LNCaP clone FGC (cell line): Measurements from ENCODE around the gene ALLC.

ENCODE experiments used
- DNase-seq: peaks from one replicate; pipeline ENCODE4 v3.0.0-alpha.2; 2011; ENCODE audit warnings: low read depth
- H3K4me3 ChIP-seq: 2 replicates; pipeline ENCODE4 v1.5.1; 2011; ENCODE audit warnings: mild to moderate bottlenecking, low read depth, low read length, control low read depth
- TF ChIP-seq, protein P1 (sequence below): IDR thresholded peaks from 2 replicates; pipeline ENCODE4 v1.5.1; 2012; ENCODE audit warnings: mild to moderate bottlenecking; ENCODE audit not compliant: control insufficient read depth, insufficient read depth; ENCODE audit errors: extremely low read depth

The ALLC gene

DNA sequence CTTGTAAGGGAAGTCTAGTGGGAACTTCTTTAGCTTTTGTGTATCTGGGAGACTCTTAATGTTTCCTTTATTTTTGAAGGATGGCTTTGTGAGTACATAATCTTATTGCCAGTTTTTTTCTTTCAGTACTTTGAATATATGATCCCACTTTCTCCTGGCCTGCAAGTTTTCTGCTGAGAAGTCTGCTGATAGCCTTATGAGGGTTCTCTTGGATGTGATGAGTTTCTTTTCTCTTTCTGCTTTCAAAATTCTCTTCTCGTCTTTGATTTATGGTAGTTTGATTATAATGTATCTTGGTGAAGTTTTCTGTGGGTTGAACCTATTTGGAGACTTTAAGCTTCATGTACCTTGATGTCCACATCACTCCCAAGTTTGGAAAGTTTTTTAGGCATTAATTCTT is 35.0 kb upstream of the ALLC start:
- TF ChIP-seq, protein P1, sequence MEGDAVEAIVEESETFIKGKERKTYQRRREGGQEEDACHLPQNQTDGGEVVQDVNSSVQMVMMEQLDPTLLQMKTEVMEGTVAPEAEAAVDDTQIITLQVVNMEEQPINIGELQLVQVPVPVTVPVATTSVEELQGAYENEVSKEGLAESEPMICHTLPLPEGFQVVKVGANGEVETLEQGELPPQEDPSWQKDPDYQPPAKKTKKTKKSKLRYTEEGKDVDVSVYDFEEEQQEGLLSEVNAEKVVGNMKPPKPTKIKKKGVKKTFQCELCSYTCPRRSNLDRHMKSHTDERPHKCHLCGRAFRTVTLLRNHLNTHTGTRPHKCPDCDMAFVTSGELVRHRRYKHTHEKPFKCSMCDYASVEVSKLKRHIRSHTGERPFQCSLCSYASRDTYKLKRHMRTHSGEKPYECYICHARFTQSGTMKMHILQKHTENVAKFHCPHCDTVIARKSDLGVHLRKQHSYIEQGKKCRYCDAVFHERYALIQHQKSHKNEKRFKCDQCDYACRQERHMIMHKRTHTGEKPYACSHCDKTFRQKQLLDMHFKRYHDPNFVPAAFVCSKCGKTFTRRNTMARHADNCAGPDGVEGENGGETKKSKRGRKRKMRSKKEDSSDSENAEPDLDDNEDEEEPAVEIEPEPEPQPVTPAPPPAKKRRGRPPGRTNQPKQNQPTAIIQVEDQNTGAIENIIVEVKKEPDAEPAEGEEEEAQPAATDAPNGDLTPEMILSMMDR, result no peak
- H3K4me3 ChIP-seq, result no peak overlapping the region
- DNase-seq, result no peak

DNA sequence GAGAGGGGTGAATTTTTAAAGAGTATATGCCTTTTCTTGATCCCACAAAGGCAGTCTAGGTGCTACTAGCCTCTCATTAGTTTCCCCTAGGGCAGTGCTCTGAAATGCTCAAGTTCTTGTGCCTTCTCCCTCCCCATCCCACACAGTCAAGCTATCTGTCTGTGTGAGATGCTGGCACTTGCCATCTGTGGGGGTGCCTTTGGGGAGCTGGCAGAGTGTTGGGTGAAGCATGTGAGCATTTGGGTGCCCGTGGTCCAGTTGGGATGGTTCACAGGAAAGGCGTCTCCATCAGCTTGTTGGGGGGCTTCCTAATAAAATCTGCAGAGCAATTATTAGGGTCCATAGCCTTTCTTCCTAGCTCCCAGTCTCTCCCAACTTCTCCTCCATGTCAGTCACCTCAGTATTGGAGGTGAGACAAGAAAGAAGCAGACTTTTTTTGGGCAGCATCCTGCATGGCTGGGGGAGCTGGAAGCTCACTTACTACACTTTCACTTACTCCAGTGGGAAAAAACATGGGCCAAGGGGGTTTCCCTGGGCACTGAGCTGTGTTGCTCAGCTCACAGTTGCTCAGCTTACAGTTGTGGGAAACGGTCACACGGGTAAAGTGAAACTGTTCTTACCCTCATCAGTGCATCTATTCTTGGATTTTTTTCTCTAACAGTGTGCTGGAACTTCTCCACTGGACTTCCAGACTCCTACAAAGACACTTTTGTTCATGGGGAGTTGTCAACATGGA is 33.8 kb upstream of the ALLC start:
- no peak for DNase-seq
- H3K4me3 ChIP-seq, result no peak overlapping the region
- TF ChIP-seq, protein P1, result no peak

DNA sequence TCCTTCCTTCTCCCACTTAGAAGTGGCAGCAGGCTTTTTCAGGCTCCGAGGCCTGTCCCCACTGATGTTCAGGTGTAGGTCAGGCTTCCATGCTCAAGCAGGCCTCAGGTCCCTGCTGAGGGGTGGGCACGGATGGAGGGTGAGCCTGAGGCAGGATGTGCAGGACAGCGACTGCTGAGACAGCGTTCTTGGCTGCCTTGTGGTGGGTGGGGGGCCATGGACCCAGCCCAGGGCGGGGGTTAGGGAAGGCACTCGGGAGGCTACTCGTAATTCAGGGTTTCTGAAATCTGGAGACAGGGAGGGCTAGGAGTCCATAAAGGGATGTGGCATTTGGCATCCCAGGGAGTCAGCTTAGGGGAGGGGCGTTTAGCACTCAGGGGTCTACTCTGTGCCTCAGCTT is 32.8 kb upstream of the ALLC start:
- DNase-seq, result no peak
- TF ChIP-seq, protein P1, result no peak
- H3K4me3 ChIP-seq, result no peak overlapping the region

DNA sequence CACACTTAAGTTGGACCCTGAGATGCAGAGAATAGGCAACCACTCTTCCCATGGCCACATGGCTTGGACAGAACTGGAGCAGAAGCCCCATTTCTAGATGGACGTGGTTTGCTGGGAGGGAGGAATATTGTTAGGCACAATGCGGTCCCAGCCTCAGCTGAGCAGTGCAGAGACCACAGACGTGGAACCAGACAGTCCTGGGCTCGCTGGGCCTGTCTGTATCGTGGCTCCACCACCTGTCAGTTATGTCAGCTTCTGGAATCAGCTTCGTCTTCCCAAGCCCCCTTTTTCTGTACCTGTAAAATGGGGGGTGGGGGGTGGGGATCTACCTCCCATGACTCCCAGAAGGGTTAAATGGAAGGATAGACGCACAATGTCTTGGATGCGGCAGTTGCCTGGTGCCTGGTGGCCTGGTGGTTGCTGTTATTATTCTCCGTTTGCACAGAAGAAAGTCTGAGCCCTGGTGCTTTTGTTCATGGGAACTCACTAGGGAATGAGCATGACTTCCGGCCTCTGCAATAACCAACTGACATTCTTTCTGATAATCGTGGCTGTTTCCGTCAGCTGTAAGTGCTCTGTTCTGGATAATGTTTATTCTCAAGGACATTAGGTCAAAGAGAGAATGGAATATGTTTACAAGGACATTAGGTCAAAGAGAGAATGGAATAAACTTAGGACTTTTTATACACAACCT is 31.7 kb upstream of the ALLC start:
- no peak for DNase-seq
- H3K4me3 ChIP-seq, result no peak overlapping the region
- TF ChIP-seq, protein P1, result no peak

DNA sequence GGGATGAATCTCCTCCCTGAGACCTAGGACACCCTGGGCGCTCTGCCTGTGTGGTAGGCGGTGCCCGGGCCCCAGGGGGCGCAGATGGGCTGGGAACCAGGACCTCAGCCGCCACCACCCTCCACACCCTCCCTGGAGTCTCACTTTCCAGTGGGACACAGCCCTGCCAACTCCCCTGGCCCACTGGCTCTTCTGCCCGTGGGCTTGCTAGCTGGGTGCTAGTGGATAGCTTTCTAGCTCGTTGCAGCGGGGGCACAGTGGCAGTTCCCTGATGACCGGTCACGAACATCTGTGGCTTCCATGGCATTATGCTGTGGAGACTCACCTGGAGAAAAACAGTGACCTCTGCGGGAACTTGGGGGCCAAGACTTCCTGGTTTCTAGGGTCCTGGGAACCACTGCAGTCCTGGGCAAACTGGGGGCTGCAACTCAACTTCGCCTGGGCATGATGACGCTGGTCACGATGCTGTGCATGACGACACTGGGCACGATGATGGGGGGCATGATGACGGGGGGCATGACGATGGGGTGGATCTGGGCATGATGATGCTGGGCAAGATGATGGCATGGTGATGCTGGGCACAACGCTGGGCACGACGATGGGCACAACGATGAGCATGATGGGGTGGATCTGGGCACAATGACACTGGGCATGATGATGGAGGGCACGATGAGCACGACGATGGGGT is 31.0 kb upstream of the ALLC start:
- TF ChIP-seq, protein P1, result no peak
- H3K4me3 ChIP-seq, result no peak overlapping the region
- no peak for DNase-seq

DNA sequence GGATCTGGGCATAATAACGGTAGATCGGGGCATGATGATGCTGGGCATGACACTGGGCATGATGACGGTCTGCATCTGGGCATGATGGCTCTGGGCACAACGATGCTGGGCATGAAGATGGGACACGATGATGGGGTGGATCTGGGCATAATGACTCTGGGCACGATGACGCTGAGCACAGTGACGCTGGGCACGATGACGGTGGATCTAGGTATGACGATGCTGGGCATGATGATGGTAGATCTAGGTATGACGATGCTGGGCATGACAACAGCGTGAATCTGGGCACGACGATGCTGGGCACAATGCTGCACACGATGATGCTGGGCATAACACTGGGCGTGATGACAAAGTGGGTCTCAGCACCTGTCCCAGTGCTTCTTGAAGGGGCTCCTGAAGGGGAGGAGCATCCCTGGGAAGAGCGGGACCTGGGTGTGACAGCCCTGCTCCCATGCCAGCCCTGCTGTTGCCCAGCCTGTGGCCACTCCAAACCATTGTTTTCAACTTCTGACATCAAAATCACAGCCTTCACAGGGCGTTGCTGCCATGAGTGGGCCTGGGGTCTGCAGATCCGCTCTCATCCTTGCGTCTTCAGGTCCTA is 30.4 kb upstream of the ALLC start:
- no peak overlapping the region for H3K4me3 ChIP-seq
- DNase-seq, result no peak
- TF ChIP-seq, protein P1, result no peak
